GM18519 (cell line): Measurements from ENCODE around the gene AFAP1L1.

Source experiments
- ATAC-seq: cut with Tn5 transposase; IDR thresholded peaks from one replicate; pipeline ENCODE4 v1.9.1; 2021; ENCODE audit warnings: mild to moderate bottlenecking, moderate library complexity; ENCODE audit not compliant: unreplicated experiment, low FRiP score

The AFAP1L1 gene

DNA sequence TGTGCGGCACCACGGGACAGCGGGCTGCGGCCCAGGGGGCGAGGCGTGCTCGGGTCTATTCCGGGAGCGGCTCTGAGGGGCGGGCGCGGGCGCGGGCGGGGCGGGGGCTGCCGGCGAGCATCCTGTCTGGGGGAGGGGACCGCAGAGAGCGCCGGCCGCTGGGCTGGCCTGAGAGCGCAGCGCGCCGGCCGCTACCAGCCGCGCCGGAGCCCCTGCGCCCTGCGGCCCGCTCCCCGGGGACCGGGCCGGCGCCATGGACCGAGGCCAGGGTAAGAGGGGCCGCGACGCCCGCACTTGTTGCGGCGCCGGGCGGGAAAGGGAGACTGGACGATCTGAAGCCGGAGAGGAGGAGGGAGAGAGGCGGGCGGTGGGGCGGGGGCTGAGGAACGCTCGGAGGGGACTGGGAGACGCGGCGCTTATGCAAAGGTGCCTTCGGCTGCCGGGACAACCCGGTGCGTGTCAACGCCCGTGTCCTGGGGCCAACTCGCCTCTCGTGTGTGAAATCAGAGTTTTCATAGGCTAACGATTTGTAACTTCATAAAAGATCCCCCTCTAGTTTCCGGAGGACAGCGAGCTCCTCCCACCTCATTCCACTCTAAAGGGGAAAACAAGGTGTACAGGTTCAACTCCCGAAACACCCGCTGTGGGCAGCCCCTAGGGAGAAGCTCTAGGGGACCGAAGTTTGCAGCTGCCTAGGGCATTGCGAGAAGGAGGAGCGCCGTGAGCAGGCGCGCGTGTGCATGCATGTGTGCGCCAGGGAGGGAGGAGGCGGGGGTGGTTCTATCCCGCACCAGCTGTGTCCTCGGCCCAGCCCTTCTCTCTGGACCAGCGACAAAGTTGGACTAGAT is at the start of gene AFAP1L1:
TSS of gene AFAP1L1 (plus strand) at position 144 of the 848 bp plus-strand sequence. CDS start at position 254, 110 bp downstream.
- no peak for ATAC-seq

DNA sequence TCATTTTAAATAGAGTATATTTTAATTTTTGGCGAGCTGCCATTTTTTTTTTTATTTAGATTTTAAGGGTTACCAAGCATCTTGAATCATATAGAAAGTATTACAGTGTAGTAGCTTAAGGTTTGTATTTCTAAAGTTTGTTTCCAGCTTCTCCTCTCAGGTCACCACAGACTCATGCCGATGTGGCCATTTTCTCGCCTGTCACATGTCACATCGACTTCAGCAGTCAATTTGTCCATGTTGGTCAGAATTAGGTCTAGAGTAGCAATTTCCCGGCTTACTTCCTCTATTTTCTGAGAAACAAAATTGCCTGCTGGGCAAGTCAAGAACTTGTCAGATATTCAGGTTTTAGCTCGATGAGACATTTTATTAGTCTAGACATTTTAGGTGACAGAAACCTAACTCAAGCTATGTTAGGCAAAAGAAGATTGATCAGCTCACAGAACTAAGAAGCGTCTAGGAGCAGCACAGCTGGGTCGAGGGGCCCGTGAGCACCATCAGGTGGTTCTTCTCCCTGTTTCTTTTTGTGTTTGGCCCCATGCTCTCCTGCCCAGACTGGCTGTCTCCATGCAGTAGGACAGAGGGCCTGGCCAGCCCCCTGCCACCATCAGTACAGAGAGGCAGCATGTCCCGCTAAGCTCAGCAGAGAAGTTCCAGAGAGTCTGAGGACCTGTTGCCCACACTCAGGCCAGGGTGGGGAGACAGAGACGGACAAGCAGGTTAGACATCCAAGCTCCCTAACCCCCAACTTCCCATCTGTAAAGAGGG is 48.4 kb upstream of the AFAP1L1 start:
- ATAC-seq = no peak

DNA sequence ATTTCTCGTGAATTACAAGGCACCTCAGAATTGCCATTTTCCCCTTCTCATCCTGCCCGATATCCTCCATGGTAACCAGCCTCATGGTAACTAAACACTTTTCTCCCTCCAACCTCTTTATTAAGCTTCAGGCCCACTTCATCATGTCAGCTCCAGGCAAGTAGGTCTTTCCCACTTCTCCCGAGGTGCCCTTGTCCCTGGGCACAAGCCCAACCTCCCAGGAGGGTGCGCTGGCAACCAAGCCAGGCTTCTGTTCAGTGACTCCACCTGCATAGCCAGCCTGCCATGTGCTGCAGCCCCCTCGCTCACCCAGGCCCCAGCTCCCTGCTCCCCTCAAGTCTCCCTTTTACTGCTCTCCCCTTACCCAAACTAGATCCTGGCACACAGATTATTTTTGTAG is 47.4 kb upstream of the AFAP1L1 start:
- no peak for ATAC-seq

DNA sequence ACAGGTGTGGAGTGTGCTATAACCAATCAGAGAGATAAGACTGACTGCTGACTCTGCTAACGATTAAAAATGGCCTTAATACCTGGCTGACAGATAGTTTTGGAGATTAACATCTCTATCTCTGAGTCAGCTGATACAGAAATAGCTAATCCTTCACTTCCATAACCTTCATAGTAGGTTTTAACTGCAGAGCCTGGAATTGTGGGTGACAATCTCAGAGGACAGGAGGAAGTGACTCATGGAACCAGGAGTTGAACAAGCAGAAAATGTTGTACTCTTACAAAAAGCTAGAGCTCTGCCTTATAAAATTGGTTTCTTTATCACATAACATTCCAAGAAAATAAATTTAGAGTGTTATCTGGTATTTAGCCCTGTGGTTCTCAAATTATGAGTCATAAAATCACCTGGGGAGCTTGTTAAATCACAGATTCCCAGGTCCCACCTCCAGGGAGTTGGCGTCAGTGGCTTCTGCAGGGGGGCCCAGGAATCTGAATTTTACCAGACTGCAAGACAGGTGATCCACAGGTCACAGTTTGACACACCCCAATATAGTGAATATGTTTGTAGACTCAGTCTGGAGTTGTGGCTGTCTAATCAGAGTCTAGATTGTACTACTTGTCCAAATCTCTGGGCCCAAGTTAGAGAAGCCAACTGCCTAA is 44.4 kb upstream of the AFAP1L1 start:
- no peak for ATAC-seq

DNA sequence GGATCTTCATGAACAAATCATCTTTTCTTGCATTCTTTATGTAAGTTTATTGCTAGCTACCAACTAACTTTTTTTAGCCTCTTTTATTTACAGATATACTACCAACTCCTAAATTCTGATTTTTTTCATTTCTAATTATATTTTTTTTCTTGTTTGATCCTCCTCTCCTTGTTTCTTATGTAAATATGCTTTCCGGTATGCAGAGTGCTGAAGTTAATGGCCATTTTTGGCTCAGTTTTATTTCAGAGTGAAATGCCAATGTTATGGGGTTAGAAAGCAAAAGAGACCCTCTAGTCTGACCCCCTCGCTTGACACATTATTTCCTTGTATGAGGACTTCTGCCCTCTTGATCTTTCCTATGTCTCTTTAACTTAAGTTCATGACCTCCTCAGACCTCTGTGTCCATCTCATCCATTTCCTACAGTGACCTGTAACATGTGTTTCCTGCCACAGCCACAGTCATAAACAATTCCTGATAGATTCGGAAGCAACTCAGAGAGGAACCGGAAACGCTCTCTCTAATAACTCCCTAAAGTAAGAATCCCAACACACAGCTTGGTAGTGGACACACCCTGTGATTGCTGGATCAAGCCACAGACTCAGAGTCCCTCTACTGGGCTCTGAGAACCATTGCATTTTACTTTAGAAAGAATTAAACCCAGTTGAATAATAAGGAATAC is 42.9 kb upstream of the AFAP1L1 start:
- ATAC-seq = no peak

DNA sequence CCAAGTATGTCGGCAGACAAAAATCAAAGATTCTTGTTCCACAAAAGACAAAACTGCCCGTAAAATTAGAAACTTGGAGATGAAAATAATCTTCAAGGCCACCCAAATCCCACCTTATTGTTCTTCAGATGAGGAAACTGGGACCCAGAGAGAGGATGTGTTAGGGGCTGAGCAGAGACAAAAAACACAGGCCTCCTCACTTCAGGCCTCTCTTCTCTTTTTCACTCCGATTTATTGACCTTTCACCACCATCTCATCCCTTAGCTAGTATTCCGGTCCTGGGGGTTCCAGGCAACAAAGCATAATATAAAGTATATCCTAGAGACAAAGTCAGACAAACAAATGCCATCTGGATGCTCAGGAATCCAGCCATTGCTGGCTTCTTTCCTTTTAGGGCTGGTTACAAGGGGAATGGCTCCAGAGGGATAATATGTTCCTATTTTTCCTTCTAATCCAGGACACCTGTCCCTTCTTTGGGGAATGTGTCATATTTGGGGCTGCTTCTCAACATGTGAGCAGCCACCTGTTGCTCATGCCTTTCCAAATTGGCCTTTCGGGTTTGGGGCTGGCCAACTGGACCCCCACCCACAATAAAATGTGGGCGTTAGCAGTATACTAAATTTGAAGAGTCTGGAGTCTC is 42.2 kb upstream of the AFAP1L1 start:
- no peak for ATAC-seq

DNA sequence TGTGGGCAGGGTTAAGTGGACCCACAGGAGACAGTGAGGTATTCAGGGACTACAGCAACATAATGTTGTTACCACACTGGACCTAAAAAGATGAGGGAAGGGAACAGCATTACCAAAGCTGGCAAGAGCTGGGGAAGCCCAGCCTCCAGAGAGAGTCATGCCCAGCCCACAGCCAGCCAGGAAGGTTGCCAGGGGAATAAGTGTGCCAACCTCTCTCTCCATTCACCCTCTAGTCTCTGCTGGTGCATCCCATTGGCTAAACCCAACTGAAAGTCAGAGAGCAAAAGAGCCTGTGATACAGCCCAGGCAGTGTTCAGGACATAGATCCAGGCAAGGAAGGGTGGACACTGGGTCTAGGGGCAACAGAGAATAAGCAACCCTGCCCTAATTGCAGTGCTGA is 35.8 kb upstream of the AFAP1L1 start:
- no peak for ATAC-seq

DNA sequence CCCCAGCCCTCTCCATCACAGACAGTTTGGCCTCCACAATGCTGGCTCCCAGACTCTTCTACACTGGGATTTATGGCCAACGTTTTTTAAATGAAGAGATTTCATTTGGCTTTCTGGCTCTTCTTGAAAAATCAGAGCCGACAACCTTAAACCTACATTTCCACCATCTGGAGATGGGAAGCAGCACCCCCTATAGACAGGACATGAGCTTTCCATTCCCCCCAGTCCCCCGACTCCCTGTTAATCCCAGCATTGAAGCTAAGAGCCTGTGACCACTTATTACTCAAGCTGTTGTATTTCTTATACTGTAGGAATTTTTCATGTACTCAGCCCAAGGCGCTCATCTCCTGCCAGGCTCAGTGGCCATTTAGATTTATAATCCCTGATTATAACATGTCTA is 34.0 kb upstream of the AFAP1L1 start:
- no peak for ATAC-seq

DNA sequence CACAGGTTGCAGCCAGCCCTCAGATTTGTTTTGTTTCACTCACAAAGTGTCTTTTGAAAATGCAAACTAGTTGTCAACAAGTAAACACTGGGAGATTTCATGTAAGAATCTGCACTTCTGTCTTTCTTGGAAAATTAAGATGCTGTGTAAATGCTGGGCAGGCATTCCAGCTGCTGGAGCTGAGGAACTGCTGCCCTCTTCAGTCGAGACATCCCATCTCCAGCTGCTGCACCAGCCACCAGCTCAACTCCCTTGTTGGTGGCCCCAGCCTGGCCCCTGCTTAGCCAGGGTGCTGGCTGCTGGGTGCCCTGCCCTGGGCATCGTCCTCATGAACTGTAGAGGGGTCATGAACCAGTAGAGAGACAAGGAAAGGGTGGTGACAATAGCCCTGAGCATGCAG is 33.1 kb upstream of the AFAP1L1 start:
- ATAC-seq = no peak

DNA sequence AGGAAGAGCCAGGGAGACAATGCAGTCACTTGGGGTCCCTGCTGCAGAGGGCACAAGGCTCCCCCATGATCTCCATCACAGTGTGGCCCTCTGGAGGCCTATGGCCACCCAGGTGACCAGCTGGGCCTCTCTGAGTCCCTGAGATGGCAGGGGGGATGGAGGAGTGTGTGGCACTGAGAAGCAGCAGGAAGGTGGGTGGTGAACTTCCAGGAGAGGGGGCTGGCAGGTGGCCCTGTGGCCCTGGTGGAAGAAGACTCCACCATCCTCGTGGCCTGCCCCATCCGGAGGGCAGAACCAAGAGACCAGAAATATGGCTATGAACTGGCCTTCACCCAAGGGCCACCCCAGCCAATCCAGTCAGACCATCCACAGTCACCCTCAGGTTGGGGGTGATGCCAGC is 31.7 kb upstream of the AFAP1L1 start:
- no peak for ATAC-seq

DNA sequence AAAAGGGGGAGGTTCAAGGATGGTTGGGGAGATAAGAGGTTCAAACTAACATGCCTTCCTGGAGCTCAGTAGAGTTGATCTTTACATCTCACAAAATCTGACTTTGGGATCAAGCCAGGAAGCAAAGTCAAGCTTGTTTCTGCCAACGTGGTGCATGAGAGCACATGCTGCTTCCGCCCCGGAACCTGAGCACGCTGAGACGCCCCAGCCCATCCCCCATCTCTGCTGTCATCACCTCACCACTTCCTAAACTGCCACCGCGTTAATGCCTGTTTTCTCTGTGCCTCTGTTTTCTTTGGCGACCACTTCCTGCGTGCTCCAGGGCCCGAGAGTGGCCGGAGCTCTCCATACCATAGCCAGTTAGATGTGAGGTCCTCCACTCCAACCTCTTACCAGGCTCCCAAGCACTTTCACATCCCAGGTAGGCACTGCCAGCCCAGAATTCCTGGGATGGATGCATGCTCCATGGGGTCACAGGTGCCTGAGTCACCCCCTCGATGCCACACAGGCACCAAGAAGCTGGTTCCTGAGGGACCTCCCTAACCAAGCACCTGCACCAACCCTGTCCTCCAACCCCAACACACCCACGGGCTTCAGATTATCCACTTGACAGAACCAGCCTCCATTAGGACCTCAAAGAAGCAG is 31.2 kb upstream of the AFAP1L1 start:
- ATAC-seq = no peak

DNA sequence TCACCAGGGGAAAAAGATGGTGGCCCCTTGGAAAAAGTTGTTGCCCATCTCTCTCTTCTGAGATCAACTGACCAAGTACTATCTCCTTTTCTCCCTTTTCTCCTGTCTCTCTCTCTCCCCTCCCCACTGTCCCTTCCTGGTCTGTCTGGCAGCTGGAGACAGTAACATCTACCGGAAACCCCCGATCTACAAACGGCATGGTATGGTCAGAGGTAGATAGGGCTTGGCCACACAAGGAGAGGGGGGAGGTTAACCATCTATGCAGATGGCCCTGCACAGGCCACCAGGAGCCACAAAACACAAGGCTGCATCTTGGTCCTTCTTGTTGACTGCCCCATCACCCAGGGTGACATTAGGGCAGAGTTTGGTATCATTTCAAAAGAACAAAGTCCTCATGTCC is 29.3 kb upstream of the AFAP1L1 start:
- no peak for ATAC-seq

DNA sequence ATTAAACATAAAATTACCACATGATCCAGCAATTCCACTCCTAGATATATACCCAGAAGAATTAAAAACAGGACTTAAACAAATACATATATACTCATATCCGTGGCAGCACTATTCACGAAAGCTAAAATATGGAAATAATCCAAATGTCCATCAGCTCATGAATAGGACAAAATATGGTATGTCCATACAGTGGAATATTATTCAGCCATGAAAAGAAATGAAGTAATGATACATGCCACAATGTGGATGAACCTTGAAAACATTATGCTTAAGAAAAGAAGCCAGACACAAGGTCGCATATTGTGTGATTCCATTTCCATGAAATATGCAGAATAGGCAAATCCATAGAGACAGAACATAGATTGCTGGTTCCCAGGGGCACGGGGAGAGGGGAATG is 24.8 kb upstream of the AFAP1L1 start:
- ATAC-seq = no peak

DNA sequence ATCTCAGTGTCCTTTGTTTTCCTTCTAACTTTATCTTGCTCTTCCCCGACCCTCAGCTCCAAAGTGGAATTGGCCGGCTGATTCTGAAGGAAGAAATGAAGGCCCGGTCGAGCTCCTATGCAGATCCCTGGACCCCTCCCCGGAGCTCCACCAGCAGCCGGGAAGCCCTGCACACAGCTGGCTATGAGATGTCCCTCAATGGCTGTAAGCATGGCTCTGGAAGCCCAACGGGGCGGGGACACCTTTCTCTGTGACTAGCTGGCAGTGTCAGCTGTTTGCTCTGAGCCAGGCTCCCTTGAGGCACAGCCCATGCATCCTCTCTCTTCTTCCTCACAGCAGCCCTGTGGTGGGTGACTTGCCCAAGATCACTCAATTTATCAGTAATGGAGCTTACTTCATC is 23.9 kb upstream of the AFAP1L1 start:
- no peak for ATAC-seq

DNA sequence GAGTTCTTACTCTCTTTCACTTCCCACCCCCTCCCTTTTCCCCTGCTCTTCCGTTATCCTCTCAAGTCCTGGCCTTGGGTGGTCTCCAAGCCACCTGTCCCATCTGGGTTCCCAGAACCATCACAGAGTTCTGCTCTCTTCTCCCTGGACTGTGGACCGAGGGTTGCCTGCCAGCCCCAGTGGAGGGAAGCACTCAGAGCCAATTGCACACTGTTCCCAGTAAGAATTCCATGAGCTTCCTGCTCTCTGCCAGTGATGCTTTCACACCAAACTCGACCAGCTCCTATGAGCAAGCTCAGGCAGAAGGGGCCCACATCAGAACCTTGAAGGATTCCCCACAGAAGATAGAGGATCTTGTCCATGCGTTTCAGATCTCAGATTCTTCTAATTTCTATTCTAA is 20.1 kb upstream of the AFAP1L1 start:
- ATAC-seq = no peak

DNA sequence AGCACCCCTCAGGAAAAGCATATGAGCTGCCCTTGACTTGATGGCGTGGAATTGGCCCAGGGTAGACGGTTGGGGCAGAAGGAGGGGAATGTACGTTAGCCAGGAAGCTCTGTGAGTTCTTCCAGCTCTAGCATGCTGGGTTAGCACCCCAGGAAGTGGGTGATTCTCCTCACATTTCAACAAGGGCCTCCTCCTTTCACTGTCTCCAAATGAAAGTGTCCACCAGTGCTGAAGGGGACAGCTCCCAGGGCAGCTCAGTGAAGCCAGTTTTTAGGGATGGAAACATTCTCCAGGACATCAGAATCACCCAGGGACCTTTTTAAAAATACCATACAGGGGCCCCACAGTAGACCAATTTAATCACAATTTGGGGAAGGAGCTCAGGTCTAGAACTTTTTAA is 17.2 kb upstream of the AFAP1L1 start:
- no peak for ATAC-seq

DNA sequence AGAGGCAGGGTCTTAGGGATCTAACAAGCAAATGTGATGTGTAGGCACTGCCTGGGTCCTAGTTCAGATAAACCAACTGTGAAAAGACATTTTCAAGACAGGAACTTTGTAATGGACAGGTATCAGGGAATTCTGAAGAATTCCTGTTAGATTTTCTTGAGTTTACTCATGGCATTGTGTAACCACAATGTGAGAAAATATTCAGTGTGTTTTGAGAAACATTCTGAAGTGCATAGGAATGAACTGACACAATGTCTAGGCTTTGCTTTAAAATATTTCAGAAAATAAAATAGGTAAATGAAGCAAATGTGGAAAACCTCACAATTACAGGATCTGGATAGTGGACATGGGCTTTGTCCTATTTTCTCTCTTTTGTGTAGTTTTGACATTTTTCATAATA is 15.2 kb upstream of the AFAP1L1 start:
- ATAC-seq = no peak

DNA sequence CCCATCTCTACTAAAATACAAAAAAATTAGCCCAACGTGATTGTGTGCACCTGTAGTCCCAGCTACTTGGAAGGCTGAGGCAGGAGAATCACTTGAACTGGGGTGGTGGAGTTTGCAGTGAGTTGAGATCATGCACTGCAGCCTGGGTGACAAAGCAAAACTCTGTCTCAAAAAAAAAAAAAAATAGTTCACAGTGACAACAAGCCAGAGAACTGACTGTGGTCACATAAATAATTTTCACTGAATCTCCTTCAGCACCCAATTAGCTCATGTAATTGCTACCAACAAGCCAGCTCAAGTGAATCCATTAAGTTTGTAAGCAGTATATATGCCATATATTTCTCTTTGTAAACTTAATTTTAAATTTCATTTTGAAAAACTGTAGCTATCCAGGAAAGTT is 14.5 kb upstream of the AFAP1L1 start:
- no peak for ATAC-seq

DNA sequence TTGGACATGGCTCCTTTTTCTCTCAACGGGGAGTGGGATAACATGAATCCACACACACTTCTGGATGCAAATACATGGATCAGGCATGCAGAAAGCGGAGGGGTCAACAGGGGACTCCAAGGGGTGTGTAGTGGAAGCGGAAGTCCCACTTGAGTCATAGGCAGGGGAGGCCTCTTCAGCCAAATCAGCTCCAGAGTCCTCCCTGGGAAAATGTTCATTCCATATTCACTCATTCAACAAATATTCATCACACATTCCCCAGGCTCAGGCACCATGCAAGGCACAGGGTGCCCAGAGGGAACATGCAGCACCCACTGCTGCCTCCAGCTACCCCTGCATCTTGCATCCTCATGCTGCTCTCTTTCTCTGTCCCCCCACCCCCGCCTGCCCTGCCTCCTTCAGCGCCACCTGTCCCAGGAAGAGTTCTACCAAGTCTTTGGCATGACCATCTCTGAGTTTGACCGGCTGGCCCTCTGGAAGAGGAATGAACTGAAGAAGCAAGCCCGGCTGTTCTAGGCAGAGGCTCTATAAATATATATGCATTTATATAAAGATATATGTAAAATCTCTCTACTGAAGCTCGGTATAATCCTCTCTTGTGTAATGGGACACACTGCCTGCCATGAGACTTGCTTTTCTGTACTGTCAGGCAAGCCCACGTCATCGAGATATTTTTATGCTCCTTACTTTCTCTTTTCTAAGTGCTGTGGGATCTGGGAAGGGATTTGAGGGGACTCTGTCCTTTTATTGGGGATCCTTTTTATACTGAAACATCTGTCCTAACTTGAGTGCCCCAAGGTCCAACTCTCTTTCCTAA is 13.6 kb upstream of the AFAP1L1 start:
- no peak for ATAC-seq
